Measurements from ENCODE around the gene NELFE.

GRCh38 chr6:31927863-31928671, 30.7 kb downstream of the NELFE start:
- TF ChIP-seq CTCF (IDR thresholded peaks at IDR 0.05; ENCODE audit: low read depth, low read length, missing input control) (no peak), JUND (IDR thresholded peaks at IDR 0.05) (no peak), EGR1 (IDR thresholded peaks at IDR 0.05; ENCODE audit: low read depth in 2 of 2) (no peak), TAF1 (conservative IDR thresholded peaks at IDR 0.05) (no peak), YY1 (IDR thresholded peaks at IDR 0.05) (no peak), GABPA (IDR thresholded peaks at IDR 0.05 in 1 of 2, conservative IDR thresholded peaks at IDR 0.05 in 1 of 2) (no peak), MAX (IDR thresholded peaks at IDR 0.05) (no peak), RAD21 (IDR thresholded peaks at IDR 0.05) (no peak), HNF4A (conservative IDR thresholded peaks at IDR 0.05) (no peak)
